ENCODE results near the gene CHRM5.

The CHRM5 gene, protein sequence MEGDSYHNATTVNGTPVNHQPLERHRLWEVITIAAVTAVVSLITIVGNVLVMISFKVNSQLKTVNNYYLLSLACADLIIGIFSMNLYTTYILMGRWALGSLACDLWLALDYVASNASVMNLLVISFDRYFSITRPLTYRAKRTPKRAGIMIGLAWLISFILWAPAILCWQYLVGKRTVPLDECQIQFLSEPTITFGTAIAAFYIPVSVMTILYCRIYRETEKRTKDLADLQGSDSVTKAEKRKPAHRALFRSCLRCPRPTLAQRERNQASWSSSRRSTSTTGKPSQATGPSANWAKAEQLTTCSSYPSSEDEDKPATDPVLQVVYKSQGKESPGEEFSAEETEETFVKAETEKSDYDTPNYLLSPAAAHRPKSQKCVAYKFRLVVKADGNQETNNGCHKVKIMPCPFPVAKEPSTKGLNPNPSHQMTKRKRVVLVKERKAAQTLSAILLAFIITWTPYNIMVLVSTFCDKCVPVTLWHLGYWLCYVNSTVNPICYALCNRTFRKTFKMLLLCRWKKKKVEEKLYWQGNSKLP

DNA sequence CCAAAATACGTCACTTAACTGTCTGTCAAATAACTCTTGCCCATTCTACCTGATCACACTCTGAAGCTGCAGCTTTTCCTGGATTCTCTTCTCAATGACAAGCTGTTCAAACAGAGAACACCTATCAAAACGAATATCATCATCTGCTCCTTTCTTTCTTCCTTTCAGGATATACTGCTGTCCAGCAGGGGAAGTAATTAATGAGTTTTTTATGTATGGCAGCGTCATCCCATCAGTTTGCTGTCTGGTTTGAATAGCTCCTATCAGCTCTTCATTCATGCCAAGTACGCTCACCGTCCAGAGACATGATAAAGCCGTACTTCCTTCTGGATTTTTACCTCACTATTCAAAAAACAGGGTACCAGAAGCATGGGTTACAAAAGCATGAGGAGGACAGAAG, at the start of gene CHRM5:
TSS of gene CHRM5 (plus strand) at position 274 of the 400 bp plus-strand sequence. CDS start 94,221 bp downstream, outside the sequence.
- no peaks in the 10 kb centered on the region for H3K9me3 Mint-ChIP-seq
- intact Hi-C loops (cut with micrococcal nuclease), result no loop called here
- H3K36me3 Mint-ChIP-seq (ENCODE audit: low read depth), result no peaks in the 10 kb centered on the region
- no peaks in the 10 kb centered on the region for H3K4me1 Mint-ChIP-seq (ENCODE audit: low read depth)
- H3K27me3 Mint-ChIP-seq, result no peaks in the 10 kb centered on the region
- no peak within 1 kb of the TSS for H3K27ac Mint-ChIP-seq
- H3K4me3 Mint-ChIP-seq, result no peak within 1 kb of the TSS

DNA sequence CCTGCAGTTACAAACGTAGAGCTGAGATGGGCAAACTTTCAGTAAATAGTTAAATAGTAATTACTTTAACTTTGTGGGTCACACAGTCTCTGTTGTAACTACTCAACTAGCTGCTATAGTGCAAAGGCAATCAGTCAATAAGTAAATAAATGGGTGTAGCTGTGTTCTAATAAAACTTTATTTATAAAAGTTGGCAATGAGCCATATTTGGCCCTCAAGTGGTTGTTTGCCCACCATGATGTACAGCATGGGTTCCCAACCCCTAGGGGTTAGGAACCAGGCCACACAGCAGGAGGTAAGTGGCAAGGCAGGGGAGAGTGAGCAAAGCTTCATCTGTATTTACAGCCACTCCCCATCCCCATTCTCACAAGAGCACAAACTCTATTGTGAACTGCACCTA, 44.9 kb upstream of the CHRM5 start:
- H3K27me3 Mint-ChIP-seq, result no peaks in the 10 kb centered on the region
- no peaks in the 10 kb centered on the region for H3K36me3 Mint-ChIP-seq (ENCODE audit: low read depth)
- H3K4me3 Mint-ChIP-seq, result no peak overlapping the region
- intact Hi-C loops (cut with micrococcal nuclease), result no loop called here
- no peaks in the 10 kb centered on the region for H3K9me3 Mint-ChIP-seq
- H3K4me1 Mint-ChIP-seq (ENCODE audit: low read depth), result no peaks in the 10 kb centered on the region
- H3K27ac Mint-ChIP-seq, result no peak overlapping the region

DNA sequence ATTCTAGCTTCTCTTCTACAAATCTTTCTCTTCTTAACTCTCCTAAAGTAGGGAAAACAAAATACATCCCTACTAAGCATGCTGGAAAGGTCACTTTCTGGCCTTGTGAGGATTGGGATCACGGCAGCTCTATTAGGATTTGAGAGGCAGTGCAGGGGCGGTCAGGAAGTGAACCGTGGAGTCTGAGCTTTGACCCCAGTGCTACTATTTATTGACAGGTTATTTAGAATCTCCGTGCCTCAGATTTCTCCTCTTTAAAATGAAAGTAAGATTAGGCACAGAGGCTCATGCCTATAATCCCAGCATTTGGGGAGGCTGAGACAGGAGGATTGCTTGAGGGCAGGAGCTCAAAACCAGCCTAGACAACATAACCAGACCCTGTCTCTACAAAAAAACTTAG, 42.0 kb upstream of the CHRM5 start:
- H3K27me3 Mint-ChIP-seq, result no peaks in the 10 kb centered on the region
- H3K4me1 Mint-ChIP-seq (ENCODE audit: low read depth), result no peaks in the 10 kb centered on the region
- H3K36me3 Mint-ChIP-seq (ENCODE audit: low read depth), result no peaks in the 10 kb centered on the region
- no peak overlapping the region for H3K27ac Mint-ChIP-seq
- intact Hi-C loops (cut with micrococcal nuclease), result no loop called here
- no peak overlapping the region for H3K4me3 Mint-ChIP-seq
- no peaks in the 10 kb centered on the region for H3K9me3 Mint-ChIP-seq

DNA sequence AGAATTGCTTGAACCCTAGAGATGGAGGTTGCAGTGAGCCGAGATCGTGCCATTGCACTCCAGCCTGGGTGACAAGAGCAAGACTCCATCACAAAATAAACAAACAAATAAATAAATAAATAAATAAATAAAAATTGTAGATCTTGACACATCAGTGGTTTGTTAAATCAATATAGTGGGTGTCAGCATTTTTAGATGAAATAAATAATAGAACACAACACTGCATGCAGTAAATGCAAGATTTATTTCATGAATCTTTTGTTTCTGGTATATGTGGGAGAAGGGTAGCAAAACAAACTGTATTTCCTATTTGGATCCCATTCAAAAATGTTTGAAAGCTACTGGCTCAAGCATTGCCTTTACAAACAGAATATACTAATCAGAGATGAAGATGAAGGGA, 35.6 kb upstream of the CHRM5 start:
- Mint-ChIP-seq H3K27ac (no peak overlapping the region), H3K4me3 (no peak overlapping the region), H3K4me1 (ENCODE audit: low read depth) (no peaks in the 10 kb centered on the region), H3K27me3 (no peaks in the 10 kb centered on the region), H3K36me3 (ENCODE audit: low read depth) (no peaks in the 10 kb centered on the region), H3K9me3 (no peaks in the 10 kb centered on the region)
- intact Hi-C loops (cut with micrococcal nuclease), result no loop called here

DNA sequence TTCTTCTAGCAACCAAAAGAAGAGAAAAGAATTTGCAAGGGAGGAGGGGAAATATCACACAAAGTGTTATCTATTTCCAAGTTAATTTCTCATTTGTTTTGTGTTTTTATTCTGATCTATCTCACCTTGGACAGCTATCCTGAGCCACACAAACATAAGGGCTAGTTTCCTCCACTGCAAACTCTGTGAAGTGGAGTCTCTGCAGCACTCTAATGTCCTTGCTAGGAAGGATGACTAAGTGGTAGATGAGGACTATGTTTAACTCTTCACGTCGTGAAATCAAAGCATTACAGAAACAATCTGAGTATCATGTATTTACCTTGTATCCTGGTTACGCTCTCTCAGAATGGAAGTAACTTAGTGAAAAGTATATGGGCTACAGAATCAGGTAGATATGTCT, 33.9 kb upstream of the CHRM5 start:
- no peaks in the 10 kb centered on the region for H3K9me3 Mint-ChIP-seq
- H3K27me3 Mint-ChIP-seq, result no peaks in the 10 kb centered on the region
- no peaks in the 10 kb centered on the region for H3K36me3 Mint-ChIP-seq (ENCODE audit: low read depth)
- intact Hi-C loops (cut with micrococcal nuclease), result no loop called here
- no peaks in the 10 kb centered on the region for H3K4me1 Mint-ChIP-seq (ENCODE audit: low read depth)
- H3K4me3 Mint-ChIP-seq, result no peak overlapping the region
- H3K27ac Mint-ChIP-seq, result no peak overlapping the region

DNA sequence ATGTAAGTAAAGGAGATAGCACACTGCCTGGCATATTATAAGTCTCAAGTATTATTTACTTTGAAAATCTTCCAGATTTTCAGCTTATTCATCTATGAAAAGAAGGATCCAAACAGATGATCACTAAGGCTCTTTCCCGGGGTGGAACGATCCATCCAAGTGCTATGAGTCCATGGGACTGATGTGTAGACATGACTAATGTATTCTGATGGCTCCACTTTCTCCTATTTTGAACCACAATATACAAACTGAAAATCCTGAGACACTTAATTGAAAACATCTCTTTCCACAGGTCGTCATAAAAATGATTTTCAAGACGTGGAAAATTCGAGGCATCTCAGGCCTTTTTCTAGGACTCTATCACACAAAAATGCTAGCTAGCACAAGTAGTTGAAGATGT, 33.4 kb upstream of the CHRM5 start:
- Mint-ChIP-seq H3K36me3 (ENCODE audit: low read depth) (no peaks in the 10 kb centered on the region), H3K9me3 (no peaks in the 10 kb centered on the region), H3K4me1 (ENCODE audit: low read depth) (no peaks in the 10 kb centered on the region), H3K27me3 (no peaks in the 10 kb centered on the region), H3K4me3 (no peak overlapping the region), H3K27ac (no peak overlapping the region)
- intact Hi-C loops (cut with micrococcal nuclease), result no loop called here

DNA sequence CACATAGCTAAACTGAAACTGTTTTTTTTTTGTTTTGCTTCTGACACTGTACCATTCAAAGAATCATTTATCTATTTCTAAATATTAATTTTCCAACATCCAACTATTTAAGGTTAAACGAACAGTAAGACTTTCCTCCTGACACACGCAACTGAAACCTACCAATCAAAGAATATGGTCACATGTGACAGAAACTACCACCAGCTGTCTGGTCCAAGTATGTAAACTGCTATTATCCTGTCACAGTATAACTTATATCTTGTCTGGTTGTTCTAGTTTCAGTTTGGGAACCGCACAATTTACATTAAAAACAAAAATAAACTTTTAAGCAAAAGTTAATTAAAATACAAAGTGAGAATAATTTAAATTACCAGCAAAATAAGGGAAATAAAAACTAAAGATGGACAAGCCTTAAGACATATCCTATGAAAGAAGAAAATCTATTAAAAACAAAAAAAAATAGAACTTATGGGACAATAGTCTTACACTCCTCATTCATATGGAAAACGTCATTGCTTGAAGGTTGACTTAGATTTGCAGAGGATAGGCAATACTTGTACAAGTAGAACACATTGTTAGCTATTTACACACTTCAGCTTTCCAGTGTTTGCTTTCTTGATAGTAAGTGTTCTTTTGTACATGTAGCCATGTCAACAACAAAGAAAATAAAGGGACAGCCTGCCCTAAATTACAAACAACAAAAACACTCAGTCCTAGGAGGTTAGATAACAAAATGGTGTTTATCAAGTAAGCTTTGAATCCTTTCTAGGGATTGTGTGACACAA, 26.8 kb upstream of the CHRM5 start:
- H3K9me3 Mint-ChIP-seq, result peaks cover 7% of the 10 kb centered on the region
- intact Hi-C loops (cut with micrococcal nuclease), result no loop called here
- peaks cover 2% of the 10 kb centered on the region for H3K4me1 Mint-ChIP-seq (ENCODE audit: low read depth)
- no peaks in the 10 kb centered on the region for H3K36me3 Mint-ChIP-seq (ENCODE audit: low read depth)
- H3K27ac Mint-ChIP-seq, result no peak overlapping the region
- no peak overlapping the region for H3K4me3 Mint-ChIP-seq
- H3K27me3 Mint-ChIP-seq, result no peaks in the 10 kb centered on the region

DNA sequence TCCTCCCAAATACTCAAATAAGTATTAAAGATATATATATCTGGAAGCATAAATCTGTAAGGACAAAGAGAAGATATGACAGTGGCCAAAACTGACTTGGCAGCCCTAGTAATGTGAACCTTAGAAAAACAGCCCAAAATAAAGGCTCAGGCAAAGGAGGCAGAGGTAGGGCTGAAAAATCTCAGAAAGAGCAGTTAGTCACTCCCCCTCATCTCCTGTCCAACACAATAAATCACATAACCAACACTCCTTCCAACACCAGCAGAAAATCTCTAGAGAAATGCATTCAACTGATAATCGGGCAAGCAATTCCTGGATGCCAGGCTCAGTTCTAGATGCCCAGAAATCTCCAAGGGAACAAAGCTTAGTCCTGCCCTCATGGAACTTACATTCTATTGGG, 22.1 kb upstream of the CHRM5 start:
- no peaks in the 10 kb centered on the region for H3K36me3 Mint-ChIP-seq (ENCODE audit: low read depth)
- peaks cover 15% of the 10 kb centered on the region for H3K9me3 Mint-ChIP-seq

DNA sequence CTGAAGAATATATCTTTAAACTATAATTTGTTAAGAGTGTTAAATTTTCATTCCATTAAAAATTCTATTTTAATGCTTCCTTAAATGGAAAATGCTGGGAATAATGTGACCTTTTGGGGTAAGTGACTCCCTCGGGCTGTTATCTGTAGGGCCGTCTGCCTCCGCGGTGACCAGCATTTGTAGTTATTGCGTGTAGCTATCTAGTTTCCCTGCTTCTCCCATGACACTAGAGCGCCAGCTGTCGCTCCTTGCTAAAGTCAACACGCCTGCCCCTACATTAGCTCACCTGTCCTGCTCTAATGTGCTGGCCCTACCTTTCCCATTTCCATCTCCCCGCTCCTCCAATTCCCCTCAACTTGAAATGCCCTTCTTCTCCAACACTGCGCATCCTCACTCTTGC, 12.4 kb upstream of the CHRM5 start:
- H3K27ac Mint-ChIP-seq, result no peak overlapping the region
- peaks cover 6% of the 10 kb centered on the region for H3K4me1 Mint-ChIP-seq (ENCODE audit: low read depth)
- no peaks in the 10 kb centered on the region for H3K36me3 Mint-ChIP-seq (ENCODE audit: low read depth)
- no peaks in the 10 kb centered on the region for H3K27me3 Mint-ChIP-seq
- intact Hi-C loops (cut with micrococcal nuclease), result no loop called here
- no peak overlapping the region for H3K4me3 Mint-ChIP-seq
- no peaks in the 10 kb centered on the region for H3K9me3 Mint-ChIP-seq

More for the DNA sequence above, 22.1 kb upstream of the CHRM5 start:
- Mint-ChIP-seq H3K27me3 (no peaks in the 10 kb centered on the region), H3K27ac (no peak overlapping the region), H3K4me1 (ENCODE audit: low read depth) (peaks cover 6% of the 10 kb centered on the region), H3K4me3 (no peak overlapping the region)
- intact Hi-C loops (cut with micrococcal nuclease), result no loop called here

DNA sequence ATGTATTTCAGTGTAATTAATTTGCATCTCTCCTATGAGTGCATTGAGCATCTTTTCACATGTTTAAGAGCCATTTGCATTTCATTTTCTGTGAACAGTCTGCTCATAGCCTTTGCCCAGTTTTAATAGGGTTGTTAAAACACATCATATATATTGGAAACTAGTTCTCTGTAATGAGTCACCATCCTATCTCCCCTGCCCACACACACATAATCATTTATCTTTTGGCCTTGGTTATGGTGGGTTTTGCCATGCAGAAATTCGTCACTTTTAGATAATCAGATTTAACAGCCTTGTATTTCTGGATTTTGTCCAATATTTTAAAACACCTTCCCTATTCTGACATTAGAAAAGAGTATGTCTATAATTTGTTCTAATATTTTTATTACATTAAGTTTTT, 11.9 kb upstream of the CHRM5 start:
- Mint-ChIP-seq H3K9me3 (no peaks in the 10 kb centered on the region), H3K27ac (no peak overlapping the region), H3K27me3 (no peaks in the 10 kb centered on the region), H3K4me1 (ENCODE audit: low read depth) (peaks cover 6% of the 10 kb centered on the region), H3K36me3 (ENCODE audit: low read depth) (no peaks in the 10 kb centered on the region), H3K4me3 (no peak overlapping the region)
- intact Hi-C loops (cut with micrococcal nuclease), result no loop called here

DNA sequence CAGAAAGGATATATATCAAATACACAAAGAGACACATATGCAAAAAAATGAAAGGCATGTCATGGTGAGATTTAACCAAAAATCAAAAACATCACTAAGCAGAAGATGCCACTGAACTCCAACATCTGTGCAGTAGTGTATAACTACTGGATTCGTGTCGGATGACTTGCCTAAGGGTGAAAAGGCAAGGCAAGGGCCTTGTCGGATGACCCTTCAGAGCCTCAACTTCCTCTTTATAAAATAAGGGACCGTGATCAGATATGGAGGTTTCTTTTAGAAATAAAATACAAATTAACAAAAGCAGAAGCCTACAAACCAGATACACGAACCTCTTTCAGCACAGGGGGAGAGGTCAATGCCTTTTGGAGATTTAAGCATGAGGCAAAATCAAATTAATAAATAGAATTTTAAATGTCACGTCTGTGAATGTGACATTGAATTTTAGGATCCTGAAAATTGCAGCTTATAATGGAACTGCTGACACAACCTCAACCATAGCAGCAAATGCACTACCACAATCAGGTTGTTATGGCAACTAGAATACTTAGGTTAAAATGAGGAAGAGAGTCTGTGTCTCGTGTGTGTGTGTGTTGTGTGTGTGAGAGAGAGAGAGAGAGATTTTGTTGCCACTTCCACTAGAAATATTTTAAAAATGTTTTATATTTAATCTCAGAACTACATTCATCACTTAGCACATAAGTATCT, 8.3 kb upstream of the CHRM5 start:
- Mint-ChIP-seq H3K36me3 (ENCODE audit: low read depth) (no peaks in the 10 kb centered on the region), H3K27me3 (no peaks in the 10 kb centered on the region), H3K4me3 (no peak overlapping the region), H3K4me1 (ENCODE audit: low read depth) (peaks cover 11% of the 10 kb centered on the region), H3K27ac (no peak overlapping the region), H3K9me3 (no peaks in the 10 kb centered on the region)
- intact Hi-C loops (cut with micrococcal nuclease), result loop anchor here (5.0 kb wide), 1 partner anchor 223 kb away; no protein-coding TSS in a partner anchor

DNA sequence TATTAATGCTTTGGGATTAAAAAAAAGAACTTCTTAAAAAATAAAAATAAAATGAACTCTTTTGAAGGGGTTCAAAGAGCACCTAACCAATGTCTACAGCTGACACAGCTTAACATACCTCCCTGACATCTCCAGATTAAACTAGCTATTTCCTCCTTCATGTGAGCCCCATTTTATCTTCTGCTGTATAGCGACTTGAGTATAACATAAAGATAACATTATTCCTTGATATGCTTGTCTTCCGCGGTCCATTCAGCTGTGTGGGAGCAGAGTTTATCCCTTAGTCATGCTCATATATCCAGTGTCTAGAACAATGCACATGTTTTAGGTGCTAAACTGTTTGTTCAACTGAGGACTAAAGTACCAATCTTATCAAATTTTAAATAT, 7.8 kb upstream of the CHRM5 start:
- Mint-ChIP-seq H3K9me3 (no peaks in the 10 kb centered on the region), H3K27ac (no peak overlapping the region), H3K4me3 (no peak overlapping the region), H3K4me1 (ENCODE audit: low read depth) (peaks cover 11% of the 10 kb centered on the region), H3K36me3 (ENCODE audit: low read depth) (no peaks in the 10 kb centered on the region), H3K27me3 (no peaks in the 10 kb centered on the region)
- intact Hi-C loops (cut with micrococcal nuclease), result loop anchor here (5.0 kb wide), 1 partner anchor 223 kb away; no protein-coding TSS in a partner anchor

DNA sequence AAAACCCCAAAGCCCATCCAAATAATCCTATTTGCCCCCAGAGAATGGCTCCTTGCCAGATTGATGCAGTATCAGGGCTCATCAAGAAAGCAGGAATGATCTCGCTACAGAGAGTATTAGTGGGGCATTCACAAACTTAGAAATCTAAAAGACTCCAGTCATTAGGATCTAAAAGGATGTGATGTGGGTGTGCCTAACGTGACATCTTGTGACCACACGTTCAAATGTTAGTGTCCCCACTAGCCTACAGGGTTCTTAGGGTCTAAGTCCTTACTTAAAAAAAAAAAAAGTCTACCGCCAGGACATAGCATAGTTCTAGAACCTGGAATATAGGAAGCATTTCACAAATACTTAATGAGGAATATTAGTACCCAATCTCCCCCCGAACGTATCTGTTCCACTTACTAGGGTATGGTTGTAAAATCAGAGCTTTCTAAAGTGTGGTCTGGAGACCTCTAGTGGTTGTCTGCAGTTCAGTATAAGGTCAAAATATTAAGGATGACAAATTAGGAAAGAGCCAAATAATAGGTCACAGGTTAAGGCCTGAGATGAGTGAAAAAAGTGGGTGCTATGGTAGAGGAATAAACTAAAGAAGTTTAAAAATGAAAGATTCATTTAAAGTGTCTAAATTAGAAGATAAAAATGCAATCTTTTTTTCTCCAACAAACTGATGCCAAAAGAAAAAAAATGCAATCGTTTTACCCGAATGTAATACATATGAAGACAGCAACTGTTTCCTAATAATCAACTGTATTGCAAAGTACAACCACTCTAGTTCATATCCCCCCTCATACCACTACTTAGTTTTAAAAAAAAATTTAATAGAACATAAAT, 4.2 kb upstream of the CHRM5 start:
- H3K27ac Mint-ChIP-seq, result no peak overlapping the region
- H3K36me3 Mint-ChIP-seq (ENCODE audit: low read depth), result no peaks in the 10 kb centered on the region
- H3K27me3 Mint-ChIP-seq, result no peaks in the 10 kb centered on the region
- intact Hi-C loops (cut with micrococcal nuclease), result loop anchor here (5.0 kb wide), 1 partner anchor 227 kb away; no protein-coding TSS in a partner anchor
- H3K9me3 Mint-ChIP-seq, result no peaks in the 10 kb centered on the region
- peaks cover 11% of the 10 kb centered on the region for H3K4me1 Mint-ChIP-seq (ENCODE audit: low read depth)
- H3K4me3 Mint-ChIP-seq, result no peak overlapping the region

Data from dendritic cell treated with granulocyte-macrophage colony-stimulating factor and Interleukin-4, amounts not matched to agents 40 ng/mL and 50 ng/mL, for 4 days (primary cell).